GM21381 (cell line): ENCODE data around the gene MIOX.

Experiments
- ATAC-seq: cut with Tn5 transposase; IDR thresholded peaks from one replicate; pipeline ENCODE4 v1.9.1; 2021; ENCODE audit warnings: mild to moderate bottlenecking, moderate library complexity; ENCODE audit not compliant: unreplicated experiment

MIOX gene

DNA sequence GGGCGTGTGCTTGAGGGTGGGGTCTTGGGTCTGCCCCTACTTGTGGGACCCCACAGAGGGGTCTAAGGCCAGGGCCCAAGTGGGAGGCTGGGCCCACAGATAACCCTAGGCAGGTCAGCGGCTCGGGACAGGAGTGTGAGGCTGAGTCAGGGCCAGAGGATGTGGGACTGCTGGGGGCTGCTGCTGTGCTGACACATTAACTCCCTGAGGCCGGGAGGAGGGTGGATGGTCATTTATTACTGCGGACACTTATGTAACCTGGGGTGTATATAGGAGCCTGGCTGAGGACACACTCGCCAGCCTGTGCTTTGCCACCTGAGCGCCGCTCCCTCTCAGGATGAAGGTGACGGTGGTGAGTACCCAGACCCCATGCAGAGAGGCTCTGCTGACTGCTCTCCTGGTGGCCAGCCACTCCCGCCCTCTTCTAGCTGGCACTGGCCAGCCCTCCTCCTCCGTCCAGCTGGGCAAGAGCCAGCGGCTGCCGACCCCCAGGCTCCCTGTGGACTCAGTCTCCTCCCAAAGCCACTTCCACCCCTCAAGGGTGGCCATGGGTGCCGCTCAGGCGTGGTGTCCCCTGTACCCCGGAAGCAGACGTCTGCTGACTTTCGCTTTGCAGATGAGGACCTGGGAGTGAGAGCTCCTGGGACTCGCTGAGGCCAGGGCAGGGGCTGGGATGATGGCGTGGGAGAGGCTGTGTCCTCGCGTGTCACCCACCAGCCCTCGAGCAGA lies at the start of gene MIOX:
TSS of gene MIOX (plus strand) at position 299 of the 729 bp plus-strand sequence. CDS start at position 338, 39 bp downstream.
- ATAC-seq: no peak

- ATAC-seq: no peak
Measured at GRCh38 chr22:50437511-50438304, 49.0 kb upstream of the MIOX start.

DNA sequence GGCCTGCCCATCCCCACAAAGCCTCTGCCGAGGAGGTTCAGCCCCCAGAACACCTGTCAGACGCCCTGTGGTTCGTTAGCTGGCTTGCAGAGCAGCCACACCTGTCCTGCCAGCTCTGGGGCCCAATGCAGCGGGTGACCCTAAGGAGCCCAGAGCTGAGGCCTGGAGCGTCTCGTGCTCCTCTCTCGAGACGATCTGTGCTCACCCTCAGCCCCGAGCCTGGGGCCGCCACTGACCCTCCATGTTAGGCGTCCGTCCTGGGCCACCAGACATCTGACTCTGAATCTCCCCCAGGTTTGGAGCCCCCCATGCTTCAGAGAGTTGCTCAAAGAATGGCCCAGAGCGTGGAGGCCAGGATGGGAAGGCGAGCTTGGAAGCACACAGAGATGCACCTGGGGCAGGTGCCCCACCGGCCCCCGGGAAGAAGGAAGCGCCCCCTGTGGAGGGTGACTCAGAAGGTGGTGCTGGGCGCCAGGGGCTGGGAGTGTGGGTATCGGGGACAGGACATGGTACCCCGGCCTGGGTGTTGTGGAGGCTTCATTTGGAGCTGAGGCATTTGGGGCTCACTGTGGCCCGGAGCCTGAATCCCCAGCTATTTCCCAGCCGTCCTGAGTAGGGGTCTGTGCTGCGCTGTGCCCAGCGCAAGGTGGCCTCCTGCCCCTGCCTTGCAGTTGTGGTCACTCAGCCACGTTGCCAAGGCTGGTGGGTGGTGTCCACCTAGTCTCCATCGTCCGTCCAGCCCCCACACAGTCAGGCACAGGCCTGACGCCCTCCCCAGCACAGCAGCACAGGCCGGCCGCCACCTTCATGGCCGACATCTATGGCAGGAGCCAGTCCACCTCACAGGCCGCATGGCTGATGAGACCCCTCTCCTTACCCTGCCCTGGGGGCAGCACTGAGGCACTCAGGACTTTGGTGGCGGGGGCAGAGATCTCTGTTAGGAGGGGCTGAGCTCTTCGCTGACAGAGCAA lies 48.1 kb upstream of the MIOX start:
- ATAC-seq: no peak

DNA sequence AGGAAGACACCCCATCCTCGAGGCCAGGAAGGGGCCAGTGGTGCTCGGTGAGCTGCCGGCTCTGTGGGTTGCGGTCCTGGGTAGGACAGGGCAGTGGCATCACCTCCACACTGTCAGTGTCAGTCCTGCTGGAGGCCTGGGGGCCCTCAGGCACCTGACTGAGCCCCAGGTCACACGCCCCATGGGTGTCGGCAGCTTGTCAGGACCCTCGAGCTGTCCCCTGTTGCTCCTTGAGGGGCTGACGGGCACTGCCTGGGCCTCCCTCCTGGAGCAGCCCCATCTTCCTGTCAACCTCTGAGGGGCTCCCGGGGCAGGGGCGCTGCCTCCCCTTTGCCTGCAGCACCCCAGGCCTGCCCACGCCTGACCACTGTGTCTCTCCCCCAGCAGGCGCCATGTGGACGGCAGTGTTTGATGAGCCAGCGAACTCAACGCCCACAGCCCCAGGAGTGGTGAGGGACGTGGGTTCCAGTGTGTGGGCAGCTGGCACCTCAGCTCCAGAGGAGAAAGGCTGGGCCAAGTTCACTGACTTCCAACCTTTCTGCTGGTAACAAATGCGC lies 47.3 kb upstream of the MIOX start:
- no peak for ATAC-seq

DNA sequence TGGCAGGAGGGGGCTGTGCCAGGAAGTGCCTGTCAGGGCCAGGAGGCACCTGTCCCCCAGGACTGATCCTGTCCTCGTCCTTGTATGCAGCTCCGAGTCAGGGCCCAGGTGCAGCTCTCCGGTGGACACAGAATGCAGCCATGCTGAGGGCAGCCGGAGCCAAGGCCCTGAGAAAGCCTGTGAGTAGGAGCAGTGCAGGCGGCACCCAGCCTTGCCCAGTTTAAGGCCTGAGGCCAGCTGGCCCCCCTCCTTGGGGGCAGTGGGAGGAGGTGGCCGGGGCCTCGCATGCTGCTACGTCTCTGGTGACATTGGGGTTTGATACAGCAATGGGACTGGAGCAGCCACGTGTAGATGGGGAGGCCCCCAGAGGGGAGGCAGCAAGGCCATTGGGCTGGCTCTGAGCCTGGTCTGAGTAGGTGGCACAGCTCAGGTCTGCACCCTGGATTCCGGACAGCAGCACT lies 46.8 kb upstream of the MIOX start:
- no peak for ATAC-seq

GRCh38 chr22:50440544-50441249 lies 46.0 kb upstream of the MIOX start:
- no peak for ATAC-seq

GRCh38 chr22:50441428-50441993 lies 45.1 kb upstream of the MIOX start:
- no peak for ATAC-seq

- ATAC-seq: no peak
Measured at GRCh38 chr22:50443197-50443596, 43.5 kb upstream of the MIOX start.

DNA sequence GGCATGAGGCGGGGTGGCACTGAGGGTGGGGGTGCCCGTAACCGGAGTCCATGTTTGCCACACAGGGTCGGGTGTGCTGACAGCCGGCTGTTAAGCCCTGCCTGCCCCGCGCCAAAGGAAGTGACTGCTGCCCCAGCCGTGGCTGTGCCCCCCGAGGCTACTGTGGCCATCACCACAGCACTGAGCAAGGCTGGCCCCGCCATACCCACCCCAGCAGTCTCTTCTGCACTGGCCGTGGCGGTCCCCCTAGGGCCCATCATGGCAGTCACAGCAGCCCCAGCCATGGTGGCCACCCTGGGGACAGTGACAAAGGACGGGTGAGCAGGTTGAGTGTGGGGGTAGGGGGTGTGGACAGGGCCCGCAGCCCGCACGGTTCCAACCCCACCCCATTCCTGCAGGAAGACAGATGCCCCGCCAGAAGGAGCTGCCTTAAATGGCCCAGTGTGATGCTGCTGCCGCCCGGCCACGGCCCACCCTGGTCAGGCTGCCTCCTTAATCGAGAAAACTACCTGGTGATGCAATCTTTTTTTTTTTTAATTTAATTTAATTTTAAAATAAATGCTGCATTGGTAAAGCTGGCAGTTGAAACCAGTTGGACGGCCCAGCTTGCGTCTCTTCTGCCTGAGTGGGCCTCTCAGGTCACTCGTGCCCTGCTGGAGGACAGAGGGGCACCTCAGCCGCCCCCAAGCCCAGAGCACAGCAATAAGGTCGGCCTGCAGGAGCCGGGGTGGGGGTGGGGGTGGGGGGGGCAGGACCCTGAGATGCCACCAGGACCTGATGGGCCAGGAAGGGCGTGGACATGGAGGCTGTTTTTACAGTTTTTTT lies 42.6 kb upstream of the MIOX start:
- ATAC-seq: no peak

DNA sequence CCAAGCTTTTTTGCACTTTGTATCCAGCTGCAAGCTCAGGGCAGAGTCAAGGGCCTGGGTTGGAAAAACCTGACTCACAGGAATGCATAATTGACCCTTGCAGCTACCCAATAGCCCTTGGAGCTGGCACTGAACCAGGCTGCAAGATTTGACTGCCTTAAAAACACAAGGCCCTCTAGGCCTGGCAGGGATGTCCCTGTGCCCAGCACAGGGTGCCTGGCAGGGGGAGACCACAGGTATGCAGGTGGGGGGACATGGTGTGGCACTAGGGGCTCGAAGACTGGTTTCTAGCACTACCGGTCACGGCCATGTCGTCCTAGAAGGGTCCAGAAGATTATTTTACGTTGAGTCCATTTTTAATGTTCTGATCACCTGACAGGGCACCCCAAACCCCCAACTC lies 42.0 kb upstream of the MIOX start:
- no peak for ATAC-seq

GRCh38 chr22:50445071-50445879 lies 41.4 kb upstream of the MIOX start:
- ATAC-seq: no peak

DNA sequence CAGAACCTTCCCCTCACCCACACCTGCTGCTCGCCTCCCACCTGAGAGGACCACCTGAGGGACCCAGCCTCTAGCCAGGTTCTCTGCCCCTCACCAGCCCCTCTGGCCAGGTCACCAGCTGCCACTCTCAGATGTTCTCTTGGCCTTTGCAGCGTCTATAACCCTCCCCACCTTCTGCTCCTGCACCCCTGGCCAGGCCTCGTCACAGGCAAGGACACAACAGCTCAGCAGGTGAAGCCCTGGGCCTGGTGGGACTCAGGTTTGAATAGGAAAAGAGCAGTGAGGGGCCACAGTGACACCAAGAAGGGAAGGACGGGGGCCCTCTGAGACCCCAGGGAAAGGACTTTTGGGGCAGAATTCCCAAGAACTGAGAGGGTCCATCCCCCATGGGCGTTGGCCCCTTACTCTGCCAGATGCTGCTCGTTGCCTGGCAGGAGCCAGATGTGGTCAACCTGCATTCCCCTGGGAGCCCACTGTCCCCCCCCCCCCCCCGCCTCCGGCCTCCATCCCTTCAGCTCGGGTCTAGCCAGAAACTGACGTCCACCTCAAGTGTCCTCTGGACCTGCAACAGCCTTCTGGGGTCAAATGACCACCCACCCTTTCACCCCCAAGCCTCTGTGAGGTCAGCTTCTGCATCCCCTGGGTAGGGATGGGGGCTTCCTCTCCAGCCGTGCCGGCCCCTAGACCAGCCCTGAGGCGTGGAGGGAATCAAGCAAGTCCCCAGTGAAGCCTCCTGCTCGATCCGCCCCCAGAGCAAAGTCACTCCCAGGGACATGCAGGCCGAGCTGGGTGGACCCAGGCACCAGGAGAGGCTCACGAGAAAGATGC lies 40.6 kb upstream of the MIOX start:
- no peak for ATAC-seq

GRCh38 chr22:50446708-50447575 lies 39.7 kb upstream of the MIOX start:
- ATAC-seq: no peak

DNA sequence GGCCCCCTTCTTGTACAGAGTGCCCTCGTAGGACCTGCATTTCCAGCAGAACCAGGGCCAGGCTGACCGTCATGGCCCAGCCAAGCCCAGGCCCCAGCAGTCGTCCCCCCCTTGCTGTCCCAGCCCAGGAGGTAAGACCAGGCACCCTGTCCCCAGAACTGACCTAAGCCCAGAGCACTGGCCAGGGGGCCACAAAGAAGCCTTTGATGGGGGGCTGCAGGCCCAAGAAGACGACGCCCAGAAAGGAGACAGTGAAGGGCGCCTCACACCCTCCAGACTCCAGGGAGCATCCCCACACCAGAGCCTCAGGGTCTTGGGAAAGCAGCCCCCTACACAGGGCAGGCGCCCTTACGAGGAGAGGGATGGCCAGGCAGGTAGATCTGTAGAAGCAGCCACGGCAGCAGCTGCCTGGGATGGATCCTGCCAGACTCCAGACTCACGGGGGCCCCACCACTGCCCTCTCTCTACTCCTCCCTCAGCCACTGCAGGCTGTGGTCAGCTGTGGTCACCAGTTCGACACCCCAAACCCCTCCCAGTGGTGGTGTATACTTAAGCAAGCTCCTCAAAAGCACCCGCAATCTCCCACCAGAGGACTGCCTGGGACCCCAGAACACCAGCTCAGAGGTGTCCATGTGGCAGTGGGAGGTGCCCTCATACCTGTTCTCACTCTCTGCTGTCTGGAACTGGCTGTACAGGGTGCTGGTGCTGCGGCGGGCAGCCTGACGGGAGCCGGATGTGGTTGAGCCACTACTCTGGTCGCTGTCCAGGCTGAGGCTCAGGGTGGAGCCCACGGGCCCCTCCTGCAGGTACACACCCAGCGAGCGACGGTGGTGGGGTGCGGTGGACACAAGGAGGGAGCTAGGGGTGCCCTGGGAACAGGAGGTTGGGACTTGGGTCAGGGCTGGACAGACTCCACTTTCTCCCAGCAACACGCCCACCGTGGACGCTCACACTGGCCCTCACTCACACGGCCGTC lies 38.8 kb upstream of the MIOX start:
- no peak for ATAC-seq

- ATAC-seq: no peak
Measured at GRCh38 chr22:50452649-50453048, 34.0 kb upstream of the MIOX start.
